Ishikawa (cell line): Measurements from ENCODE around the gene HOXB4.

ENCODE experiments used
- CREB1 ChIP-seq: IDR thresholded peaks from 2 replicates; pipeline ENCODE4 v1.6.1; 2012; ENCODE audit warnings: low read depth
- MAX ChIP-seq: IDR thresholded peaks from 2 replicates; pipeline ENCODE4 v1.6.1; 2012
- NFIC ChIP-seq: IDR thresholded peaks from 2 replicates; pipeline ENCODE4 v1.6.1; 2012
- RAD21 ChIP-seq: IDR thresholded peaks from 2 replicates; pipeline ENCODE4 v1.6.1; 2012; ENCODE audit warnings: low read depth
- REST ChIP-seq: IDR thresholded peaks from 2 replicates; pipeline ENCODE4 v1.6.1; 2012; ENCODE audit warnings: low read depth, mild to moderate bottlenecking
- TCF12 ChIP-seq: IDR thresholded peaks from 2 replicates; pipeline ENCODE4 v1.6.1; 2012; ENCODE audit warnings: low read depth
- TEAD4 ChIP-seq: IDR thresholded peaks from 2 replicates; pipeline ENCODE4 v1.6.1; 2012

DNA sequence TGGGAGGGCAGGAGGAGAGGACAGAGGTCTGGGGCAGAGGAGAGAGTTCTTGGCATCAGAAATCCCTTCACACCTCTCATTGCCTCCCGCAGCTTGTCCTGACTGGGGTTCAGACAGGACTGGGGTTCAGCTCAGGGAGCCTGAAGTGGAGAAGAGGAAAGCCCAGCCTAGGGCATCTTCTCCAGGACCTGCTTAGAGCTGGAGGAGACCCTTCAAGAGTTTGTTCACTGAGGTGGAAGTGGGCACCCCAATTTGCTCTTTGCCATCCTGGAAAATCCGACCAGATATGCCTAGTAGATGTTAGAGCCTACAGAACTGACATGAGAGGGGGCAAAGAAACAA, 9.9 kb upstream of the HOXB4 start:
- TF ChIP-seq TEAD4 (no peak), RAD21 (no peak), MAX (no peak), TCF12 (no peak), CREB1 (no peak), REST (no peak), NFIC (no peak)
